Measurements from ENCODE around the gene PRSS53.

DNA sequence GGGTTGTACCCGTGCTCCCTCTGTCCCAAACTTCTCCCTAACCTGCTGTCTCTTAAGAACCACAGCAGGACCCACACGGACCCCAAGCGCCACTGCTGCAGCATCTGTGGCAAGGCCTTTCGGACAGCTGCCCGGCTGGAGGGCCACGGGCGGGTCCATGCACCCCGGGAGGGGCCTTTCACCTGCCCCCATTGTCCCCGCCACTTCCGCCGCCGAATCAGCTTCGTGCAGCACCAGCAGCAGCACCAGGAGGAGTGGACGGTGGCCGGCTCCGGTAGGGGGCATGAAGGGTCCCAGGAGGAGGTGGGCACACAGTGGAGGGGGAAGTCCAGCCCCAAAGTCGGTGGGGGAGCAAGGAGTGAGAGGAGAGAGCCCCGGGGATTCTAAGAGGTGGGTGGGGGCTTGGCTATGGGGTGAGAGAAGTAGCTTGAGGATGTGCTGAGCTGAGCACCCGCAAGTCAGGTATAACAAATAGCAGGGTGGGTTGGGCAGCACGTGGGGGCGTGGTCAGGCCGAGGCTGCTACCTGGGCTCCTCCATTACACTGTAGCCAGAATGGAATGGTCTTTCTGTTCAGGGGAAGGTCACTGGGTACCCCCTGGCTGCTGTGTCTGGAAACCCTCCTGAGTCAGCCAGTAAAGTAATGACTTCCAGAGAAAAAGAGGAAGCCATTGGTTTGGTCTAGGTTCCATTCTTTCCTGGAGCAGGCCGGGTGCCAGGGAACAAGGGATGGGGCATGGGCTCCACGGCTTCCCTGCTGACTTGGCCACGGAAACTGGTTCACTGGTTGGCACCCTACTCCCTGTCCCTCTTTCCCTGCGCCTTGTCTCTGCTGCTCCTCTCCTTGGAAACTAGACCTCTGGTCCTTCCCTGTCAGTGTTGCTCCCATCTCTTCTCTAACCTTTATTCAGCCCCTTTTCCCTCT lies 7.1 kb downstream of the PRSS53 start:
- TF ChIP-seq, protein P1, sequence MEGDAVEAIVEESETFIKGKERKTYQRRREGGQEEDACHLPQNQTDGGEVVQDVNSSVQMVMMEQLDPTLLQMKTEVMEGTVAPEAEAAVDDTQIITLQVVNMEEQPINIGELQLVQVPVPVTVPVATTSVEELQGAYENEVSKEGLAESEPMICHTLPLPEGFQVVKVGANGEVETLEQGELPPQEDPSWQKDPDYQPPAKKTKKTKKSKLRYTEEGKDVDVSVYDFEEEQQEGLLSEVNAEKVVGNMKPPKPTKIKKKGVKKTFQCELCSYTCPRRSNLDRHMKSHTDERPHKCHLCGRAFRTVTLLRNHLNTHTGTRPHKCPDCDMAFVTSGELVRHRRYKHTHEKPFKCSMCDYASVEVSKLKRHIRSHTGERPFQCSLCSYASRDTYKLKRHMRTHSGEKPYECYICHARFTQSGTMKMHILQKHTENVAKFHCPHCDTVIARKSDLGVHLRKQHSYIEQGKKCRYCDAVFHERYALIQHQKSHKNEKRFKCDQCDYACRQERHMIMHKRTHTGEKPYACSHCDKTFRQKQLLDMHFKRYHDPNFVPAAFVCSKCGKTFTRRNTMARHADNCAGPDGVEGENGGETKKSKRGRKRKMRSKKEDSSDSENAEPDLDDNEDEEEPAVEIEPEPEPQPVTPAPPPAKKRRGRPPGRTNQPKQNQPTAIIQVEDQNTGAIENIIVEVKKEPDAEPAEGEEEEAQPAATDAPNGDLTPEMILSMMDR (IDR thresholded peaks at IDR 0.05), result no peak
- TF ChIP-seq POLR2A (IDR thresholded peaks at IDR 0.05) (no peak), POLR2AphosphoS5 (IDR thresholded peaks at IDR 0.05) (no peak)
